ENCODE results near the gene CCL28.

DNA sequence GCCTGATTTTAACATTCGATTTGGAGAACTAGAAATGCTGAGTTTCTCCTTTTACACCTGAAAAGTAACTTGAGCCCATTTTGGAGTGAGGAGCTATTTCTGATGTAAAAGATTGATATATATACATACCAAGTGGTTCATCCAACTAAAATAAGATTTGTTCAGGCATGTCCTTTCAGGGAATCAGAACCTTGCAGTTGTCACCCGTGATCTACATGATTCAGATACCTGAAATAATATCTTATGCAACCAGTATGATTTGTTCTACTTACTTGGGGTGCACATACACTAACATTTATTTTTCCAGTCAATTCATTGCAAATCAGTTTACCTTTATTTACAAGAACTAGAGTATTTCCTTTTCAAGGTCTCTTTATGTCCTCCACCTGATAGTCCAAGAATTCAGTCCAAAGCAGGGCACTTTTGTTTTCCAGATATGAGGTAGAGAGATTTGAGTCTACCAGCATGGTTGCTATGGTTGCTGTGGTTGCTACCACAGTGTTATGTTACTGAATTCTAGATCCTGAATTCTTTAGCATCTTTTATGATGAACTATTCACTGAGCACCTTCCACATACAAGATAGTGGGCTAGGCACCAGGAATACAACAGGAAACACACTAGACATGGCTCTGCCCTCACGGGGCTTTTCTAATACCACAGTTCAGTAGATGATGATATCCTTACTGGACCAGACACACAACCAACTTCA lies 49.3 kb downstream of the CCL28 start:
- TF ChIP-seq, protein P1, sequence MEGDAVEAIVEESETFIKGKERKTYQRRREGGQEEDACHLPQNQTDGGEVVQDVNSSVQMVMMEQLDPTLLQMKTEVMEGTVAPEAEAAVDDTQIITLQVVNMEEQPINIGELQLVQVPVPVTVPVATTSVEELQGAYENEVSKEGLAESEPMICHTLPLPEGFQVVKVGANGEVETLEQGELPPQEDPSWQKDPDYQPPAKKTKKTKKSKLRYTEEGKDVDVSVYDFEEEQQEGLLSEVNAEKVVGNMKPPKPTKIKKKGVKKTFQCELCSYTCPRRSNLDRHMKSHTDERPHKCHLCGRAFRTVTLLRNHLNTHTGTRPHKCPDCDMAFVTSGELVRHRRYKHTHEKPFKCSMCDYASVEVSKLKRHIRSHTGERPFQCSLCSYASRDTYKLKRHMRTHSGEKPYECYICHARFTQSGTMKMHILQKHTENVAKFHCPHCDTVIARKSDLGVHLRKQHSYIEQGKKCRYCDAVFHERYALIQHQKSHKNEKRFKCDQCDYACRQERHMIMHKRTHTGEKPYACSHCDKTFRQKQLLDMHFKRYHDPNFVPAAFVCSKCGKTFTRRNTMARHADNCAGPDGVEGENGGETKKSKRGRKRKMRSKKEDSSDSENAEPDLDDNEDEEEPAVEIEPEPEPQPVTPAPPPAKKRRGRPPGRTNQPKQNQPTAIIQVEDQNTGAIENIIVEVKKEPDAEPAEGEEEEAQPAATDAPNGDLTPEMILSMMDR (IDR thresholded peaks at IDR 0.05), result no peak
- no peak for TF ChIP-seq POLR2A (IDR thresholded peaks at IDR 0.05)
